Epithelial cell of proximal tubule (primary cell): ENCODE results near the gene KCTD18. TPM values are rescaled to one million over a fixed set of nuclear protein-coding genes. Genes with fewer than 3 reads are reported as not detected.

Experiments
- DNase-seq: peaks from one replicate; pipeline ENCODE4 v3.0.0-alpha.2; 2011; ENCODE audit warnings: low read depth
- H3K4me3 ChIP-seq: 2 replicates; pipeline ENCODE4 v1.5.1; 2011; ENCODE audit warnings: low read depth, mild to moderate bottlenecking, low read length
- total RNA-seq: library from RNA; depleted of rRNA; stranded (reverse); fragments of >200 nt; gene quantifications from 2 replicates; pipeline ENCODE4 v1.2.3, GENCODE V29; 2015
- TF ChIP-seq, protein P1 (sequence below): conservative IDR thresholded peaks from 2 replicates; pipeline ENCODE4 v1.5.1; 2012; ENCODE audit warnings: low read depth, mild to moderate bottlenecking, low read length

Gene KCTD18
- total RNA-seq, 1 donor from 2014 or later, result 11.4 TPM

DNA sequence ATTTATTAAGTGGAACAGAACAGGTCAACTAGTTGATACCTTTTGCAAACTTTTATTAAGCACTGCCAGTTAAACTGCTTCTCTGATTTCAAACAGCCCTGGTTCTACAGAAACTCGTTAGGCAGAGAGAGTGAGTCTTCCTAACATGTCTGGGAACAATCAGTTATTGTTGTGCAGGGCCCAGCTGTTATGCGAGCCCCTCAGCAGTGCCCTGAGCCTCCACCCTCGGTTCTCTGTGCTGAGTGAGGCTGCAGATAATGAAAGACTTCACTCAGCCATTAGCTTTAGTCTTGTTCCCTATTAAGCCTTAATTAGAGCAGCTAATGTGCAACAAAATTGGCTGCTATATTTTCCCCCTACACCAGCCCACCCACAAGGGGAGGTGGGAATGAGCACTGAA, 39.6 kb downstream of the KCTD18 start:
- H3K4me3 ChIP-seq, result no peak overlapping the region
- TF ChIP-seq, protein P1, sequence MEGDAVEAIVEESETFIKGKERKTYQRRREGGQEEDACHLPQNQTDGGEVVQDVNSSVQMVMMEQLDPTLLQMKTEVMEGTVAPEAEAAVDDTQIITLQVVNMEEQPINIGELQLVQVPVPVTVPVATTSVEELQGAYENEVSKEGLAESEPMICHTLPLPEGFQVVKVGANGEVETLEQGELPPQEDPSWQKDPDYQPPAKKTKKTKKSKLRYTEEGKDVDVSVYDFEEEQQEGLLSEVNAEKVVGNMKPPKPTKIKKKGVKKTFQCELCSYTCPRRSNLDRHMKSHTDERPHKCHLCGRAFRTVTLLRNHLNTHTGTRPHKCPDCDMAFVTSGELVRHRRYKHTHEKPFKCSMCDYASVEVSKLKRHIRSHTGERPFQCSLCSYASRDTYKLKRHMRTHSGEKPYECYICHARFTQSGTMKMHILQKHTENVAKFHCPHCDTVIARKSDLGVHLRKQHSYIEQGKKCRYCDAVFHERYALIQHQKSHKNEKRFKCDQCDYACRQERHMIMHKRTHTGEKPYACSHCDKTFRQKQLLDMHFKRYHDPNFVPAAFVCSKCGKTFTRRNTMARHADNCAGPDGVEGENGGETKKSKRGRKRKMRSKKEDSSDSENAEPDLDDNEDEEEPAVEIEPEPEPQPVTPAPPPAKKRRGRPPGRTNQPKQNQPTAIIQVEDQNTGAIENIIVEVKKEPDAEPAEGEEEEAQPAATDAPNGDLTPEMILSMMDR, result no peak
- no peak for DNase-seq

DNA sequence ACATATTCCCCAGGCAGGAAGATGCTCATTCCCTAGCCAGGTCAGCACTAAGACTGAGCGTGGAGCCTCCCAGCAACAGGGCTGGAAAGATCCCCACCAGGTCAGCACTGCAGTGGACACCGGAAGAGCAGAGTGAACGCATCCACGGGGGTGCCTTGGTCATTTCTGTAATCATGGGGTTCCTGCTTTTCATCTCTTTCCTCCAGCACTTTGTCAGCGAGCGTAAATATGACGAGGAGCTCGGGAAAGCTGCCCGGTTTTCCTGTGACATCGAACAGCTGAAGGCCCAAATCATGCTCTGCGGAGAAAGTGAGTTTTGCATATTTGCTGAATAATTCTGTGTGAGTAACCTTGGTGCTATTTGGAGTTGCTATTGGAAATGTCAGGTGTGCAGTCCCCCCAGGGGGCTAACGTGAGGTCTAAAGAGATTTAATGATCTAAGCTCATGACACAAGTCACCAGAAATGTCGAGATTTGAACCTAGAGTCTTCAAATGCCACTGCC, 40.1 kb downstream of the KCTD18 start:
- DNase-seq, result no peak
- TF ChIP-seq, protein P1, result no peak
- no peak overlapping the region for H3K4me3 ChIP-seq

DNA sequence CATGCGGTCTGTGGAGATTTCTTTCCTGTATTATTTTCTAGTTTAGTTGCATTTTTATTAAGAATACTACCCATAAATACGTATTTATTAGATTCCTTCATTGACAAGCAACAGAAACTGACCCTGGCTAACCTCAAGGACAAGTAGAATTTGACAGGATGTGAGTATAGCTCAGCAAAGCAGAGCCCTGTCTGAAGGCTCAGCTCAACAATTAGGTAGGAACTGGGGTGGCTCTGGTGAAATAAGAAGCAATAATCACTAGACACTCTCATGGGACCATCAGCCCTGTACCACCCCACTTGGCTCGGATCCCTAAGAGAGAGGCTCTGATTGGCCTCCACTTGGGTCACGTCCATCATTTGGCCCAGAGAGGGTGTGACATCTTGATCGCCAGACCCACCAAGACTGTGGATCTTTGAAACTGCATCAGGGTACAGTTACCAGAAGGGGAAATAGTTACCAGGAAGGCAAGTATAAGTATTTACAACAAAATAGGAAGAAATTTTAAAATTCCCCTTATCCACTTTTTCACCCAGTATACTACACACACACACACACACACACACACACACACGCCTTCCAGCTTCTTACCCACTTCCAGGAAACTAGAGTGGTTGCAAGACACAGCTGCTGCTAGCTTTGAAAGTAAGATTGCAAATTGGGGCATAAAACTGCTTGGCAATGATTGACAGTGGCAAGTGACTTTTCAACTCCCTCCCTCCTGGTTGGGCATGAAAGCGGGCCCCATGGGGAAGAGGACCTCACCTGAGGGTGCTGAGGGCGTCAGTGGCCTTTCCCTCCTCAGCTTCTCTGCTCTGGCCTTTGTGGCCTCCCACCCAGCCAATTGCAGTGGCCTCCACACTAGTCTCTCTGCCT, 41.8 kb downstream of the KCTD18 start:
- DNase-seq, result no peak
- TF ChIP-seq, protein P1, result no peak
- no peak overlapping the region for H3K4me3 ChIP-seq

DNA sequence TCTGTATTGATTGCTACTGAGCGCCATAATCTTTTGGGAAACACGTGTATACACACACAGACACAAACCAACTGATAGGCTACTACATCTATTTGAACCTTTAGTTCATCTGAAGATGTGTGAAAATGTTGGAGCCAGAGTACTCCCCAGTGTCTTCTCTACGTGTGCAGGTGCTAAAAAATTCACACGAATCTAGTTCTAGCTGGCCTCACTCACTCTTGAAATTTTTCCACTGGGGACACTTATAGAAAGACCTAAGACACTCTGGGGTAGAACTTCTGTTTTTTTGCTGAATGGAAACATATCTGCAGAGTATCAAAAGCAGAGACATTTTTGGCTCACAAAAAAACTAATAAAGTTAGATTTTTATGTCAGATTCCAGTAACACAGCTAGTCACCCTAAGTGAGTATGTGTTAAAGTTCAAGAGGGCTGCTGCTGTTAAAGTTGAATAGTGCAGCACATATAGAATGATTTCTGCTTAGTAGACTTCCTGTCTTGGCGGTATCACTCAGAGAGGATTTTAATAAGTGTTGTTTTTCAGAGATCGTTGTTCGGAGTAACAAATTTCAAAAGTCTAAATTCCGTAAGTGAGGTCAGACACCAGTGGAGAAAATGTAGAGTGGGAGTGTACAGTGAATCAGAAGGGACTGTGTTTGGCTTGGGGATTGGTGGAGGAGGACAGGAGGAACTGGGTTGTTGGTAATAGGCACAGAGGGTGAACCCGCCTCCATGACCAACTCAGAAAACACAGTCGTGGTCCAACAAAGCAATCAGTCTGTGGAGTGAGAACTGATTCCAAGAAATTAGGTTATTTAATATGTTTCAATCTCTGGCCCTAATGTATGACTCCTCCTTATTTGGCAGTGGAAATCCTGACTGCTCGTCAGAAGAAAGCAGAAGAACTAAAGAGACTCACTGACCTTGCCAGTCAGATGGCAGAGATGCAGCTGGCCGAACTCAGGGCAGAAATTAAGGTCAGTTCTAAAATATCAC, 43.1 kb downstream of the KCTD18 start:
- no peak for DNase-seq
- no peak overlapping the region for H3K4me3 ChIP-seq
- TF ChIP-seq, protein P1, result no peak

DNA sequence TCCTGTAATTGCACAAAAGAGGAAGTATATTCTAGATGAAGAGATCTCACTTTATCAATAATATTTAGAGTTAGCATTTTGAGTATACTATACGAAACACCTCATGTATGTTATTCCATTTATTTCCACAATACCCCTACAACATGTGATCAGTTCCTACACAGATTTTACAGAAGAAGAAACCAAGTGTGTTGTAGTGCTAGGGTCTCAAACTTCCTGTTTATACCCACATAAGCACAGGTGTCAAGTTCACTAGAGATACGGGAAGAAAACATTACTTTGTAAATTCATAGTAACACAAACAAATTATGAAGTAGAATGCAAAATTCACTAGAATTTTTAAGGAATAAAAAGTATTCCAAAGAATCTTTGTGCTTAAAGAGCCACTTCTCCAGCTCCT, 46.4 kb downstream of the KCTD18 start:
- DNase-seq, result no peak
- H3K4me3 ChIP-seq, result no peak overlapping the region
- TF ChIP-seq, protein P1, result no peak

DNA sequence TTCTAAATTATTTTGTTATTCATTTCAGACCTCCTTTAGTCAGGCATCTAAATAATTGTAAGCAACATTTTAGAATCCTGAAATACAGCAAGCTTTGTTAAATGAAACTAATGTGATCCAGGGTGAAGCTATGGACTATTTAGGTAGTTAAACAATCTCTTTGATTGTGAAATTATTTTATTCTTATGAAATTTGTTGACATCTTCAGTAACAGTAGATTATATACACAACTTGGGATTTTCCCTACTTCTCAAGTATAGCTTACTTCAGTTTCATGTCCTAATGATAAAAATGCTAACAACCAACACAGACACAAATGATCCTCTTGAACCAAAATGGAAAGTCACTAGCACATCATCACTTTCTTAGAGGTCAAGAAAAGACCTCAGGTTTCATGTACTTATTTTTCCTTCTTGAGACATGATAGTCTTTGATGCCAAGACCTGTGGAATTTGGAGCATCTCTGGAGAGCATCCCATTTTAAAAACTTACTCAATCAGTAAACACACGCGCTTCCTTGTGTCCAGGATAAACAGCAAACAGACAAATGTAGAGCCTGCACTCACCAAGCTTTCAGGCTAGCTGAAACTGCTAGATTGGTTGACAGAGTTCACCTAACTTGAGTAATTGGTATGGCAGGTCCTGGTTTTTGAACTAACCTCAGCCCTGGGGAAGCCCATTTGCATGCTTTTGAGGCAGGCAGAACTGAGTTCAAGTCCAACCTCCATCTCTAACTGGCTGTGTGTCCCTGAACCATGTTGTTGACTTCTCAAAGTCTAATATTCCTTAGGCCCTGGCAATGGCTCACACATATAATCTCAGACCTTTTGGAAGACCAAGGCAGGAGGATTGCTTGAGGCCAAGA, 47.8 kb downstream of the KCTD18 start:
- no peak for DNase-seq
- TF ChIP-seq, protein P1, result no peak
- no peak overlapping the region for H3K4me3 ChIP-seq
